Measurements from ENCODE around the gene LHFPL6. TPM values are rescaled to one million over a fixed set of nuclear protein-coding genes. Genes with fewer than 3 reads are reported as not detected.
"Not testable (repeated sequence)": the region's sequence is repeated elsewhere in the genome, so short reads cannot be mapped to it uniquely, and the experiment has no call there.

The LHFPL6 gene
- total RNA-seq, 1 experiment from 2014 or later: 25.7 TPM

- Histone ChIP-seq H3K27me3 (ENCODE audit: control insufficient read depth, insufficient read depth, low read length) (no peaks in the 10 kb centered on the region), H3K36me3 (ENCODE audit: control insufficient read depth, insufficient read depth, low read length) (no peaks in the 10 kb centered on the region), H3K9me3 (ENCODE audit: control insufficient read depth, insufficient read depth, low read depth, low read length) (no peaks in the 10 kb centered on the region), H3K4me3 (ENCODE audit: low read depth in 2 of 2, low read length in 2 of 2) (no peak overlapping the region), H3K27ac (ENCODE audit: low read length) (no peak overlapping the region), H3K4me1 (ENCODE audit: control insufficient read depth, insufficient read depth, low read length) (no peaks in the 10 kb centered on the region)
- intact Hi-C loops (cut with micrococcal nuclease; ENCODE audit: unreplicated experiment): no loop called here
- DNase-seq (ENCODE audit: low read depth, low spot score) (no peak), ATAC-seq (no peak)
- ChIA-PET POLR2A (no interaction called here), CTCF (no interaction called here)
- in situ Hi-C loops (cut with HindIII; ENCODE audit: low pct_unique_long_range_greater_than_20kb, low sequenced_read_pairs): no loop called here
- TF ChIP-seq CTCF (IDR thresholded peaks at IDR 0.05) (no peak), REST (IDR thresholded peaks at IDR 0.05; ENCODE audit: insufficient read depth in 1 of 2, low read depth in 2 of 2, low read length in 1 of 2) (no peak), SIN3A (IDR thresholded peaks at IDR 0.05; ENCODE audit: borderline replicate concordance, insufficient read depth, low read depth, low read length) (no peak)
- BruUV-seq (replicated peaks): no TSS peak
Measured at GRCh38 chr13:39341251-39341650, 261.7 kb downstream of the LHFPL6 start.

DNA sequence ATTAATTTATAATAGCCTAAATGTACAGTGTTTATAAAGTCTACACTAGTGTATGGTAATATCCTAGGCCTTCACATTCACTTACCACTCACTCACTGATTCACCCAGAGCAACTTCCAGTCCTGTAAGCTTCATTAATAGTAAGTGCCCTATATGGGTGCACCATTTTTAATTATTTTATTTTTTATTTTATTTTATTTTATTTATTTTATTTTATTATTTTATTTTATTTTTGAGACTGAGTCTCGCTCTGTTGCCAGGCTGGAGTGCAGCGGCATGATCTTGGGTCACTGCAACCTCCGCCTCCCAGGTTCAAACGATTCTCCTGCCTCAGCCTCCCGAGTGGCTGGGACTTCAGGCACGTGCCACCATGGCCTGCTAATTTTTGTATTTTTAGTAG, 264.9 kb downstream of the LHFPL6 start:
- H3K4me1 ChIP-seq (ENCODE audit: control insufficient read depth, insufficient read depth, low read length); DNase-seq (ENCODE audit: low read depth, low spot score); H3K36me3 ChIP-seq (ENCODE audit: control insufficient read depth, insufficient read depth, low read length); intact Hi-C loops (cut with micrococcal nuclease; ENCODE audit: unreplicated experiment); ATAC-seq; in situ Hi-C loops (cut with HindIII; ENCODE audit: low pct_unique_long_range_greater_than_20kb, low sequenced_read_pairs); H3K27me3 ChIP-seq (ENCODE audit: control insufficient read depth, insufficient read depth, low read length); H3K9me3 ChIP-seq (ENCODE audit: control insufficient read depth, insufficient read depth, low read depth, low read length); H3K27ac ChIP-seq (ENCODE audit: low read length); CTCF ChIA-PET; BruUV-seq (replicated peaks); H3K4me3 ChIP-seq (ENCODE audit: low read depth in 2 of 2, low read length in 2 of 2); POLR2A ChIA-PET: not testable (repeated sequence)

DNA sequence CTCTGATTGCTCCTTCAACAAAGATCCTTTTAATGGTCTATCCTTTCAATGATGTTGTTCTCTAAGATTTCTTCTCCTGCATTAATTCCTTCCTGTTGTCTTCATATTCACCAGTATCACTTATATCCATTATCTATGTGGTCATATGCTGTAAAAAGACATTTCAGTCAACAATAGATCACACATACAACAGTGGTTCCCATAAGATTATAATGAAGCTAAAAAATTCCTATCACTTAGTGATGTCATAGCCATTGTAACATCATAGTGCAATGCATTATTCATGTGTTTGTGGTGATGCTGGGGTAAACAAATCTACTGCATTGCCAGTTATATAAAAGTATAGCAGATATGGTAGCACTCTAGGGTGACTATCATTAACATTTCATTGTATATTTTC, 266.1 kb downstream of the LHFPL6 start:
- intact Hi-C loops (cut with micrococcal nuclease; ENCODE audit: unreplicated experiment) (no loop called here), in situ Hi-C loops (cut with HindIII; ENCODE audit: low pct_unique_long_range_greater_than_20kb, low sequenced_read_pairs) (no loop called here)
- no TSS peak for BruUV-seq (replicated peaks)
- H3K27me3 ChIP-seq (ENCODE audit: control insufficient read depth, insufficient read depth, low read length): no peaks in the 10 kb centered on the region
- no peak overlapping the region for H3K4me3 ChIP-seq (ENCODE audit: low read depth in 2 of 2, low read length in 2 of 2)
- DNase-seq (ENCODE audit: low read depth, low spot score) (no peak), ATAC-seq (no peak)
- no peaks in the 10 kb centered on the region for H3K9me3 ChIP-seq (ENCODE audit: control insufficient read depth, insufficient read depth, low read depth, low read length)
- no peak overlapping the region for H3K27ac ChIP-seq (ENCODE audit: low read length)
- CTCF ChIA-PET: no interaction called here
- no peaks in the 10 kb centered on the region for H3K4me1 ChIP-seq (ENCODE audit: control insufficient read depth, insufficient read depth, low read length)
- no peaks in the 10 kb centered on the region for H3K36me3 ChIP-seq (ENCODE audit: control insufficient read depth, insufficient read depth, low read length)
- POLR2A ChIA-PET: no interaction called here
- TF ChIP-seq REST (IDR thresholded peaks at IDR 0.05; ENCODE audit: insufficient read depth in 1 of 2, low read depth in 2 of 2, low read length in 1 of 2) (no peak), CTCF (IDR thresholded peaks at IDR 0.05) (no peak), POLR2AphosphoS5 (IDR thresholded peaks at IDR 0.05; ENCODE audit: low read depth, low read length) (no peak), SIN3A (IDR thresholded peaks at IDR 0.05; ENCODE audit: borderline replicate concordance, insufficient read depth, low read depth, low read length) (no peak), TCF7L2 (IDR thresholded peaks at IDR 0.05; ENCODE audit: low read depth, low read length) (no peak)

All from Panc1 (cell line).